Activated CD8-positive, alpha-beta memory T cell treated with anti-CD3 and anti-CD28 coated beads, Interleukin-2, amount 50 U/mL, for 24 hours (primary cell): ENCODE measurements around the gene TUBGCP4.

ENCODE experiments used
- DNase-seq: peaks from one replicate; pipeline ENCODE4 v3.0.0-alpha.2; 2020; ENCODE audit errors: extremely low read depth

Gene TUBGCP4

DNA sequence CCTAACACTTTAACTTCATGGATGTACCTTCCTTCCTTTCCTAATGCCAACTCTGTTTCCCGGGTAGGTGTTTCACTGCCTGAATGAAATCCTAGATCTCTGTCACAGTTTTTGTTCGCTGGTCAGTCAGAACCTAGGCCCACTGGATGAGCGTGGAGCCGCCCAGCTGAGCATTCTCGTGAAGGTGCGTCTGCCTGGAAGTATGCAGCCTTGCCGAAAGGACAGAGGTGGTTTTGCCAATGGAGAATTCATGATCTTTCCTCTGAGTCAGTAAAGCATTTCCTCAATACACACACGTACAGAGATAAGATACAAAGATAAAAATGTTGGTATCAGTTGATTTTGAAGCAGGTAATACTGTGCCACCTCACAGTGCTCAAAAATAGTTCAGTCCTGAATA lies 32.7 kb downstream of the TUBGCP4 start:
- no peak for DNase-seq

- no peak for DNase-seq
Observed at GRCh38 chr15:43404130-43404529, 33.2 kb downstream of the TUBGCP4 start.

- DNase-seq, result no peak
Observed at GRCh38 chr15:43406189-43406588, 35.3 kb downstream of the TUBGCP4 start.

DNA sequence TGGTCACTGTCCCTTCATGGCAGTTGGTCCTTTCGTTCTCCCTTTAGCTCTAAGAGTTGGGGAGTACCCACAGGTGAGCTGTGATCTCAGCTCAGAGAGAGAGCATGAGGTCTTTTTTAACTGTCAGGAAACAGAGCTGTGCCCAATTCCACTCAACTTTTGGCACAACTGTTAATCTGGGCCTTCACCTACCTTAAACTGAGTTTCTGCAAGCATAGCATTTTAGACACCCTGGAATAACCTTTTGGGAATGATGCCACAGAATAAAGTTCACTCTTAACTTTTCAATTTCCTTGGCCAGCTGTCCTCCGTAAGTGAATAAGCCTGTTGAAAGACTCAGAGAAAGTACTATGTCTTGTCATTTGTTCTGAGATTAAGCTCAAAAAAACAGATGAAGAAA lies 35.9 kb downstream of the TUBGCP4 start:
- no peak for DNase-seq

DNA sequence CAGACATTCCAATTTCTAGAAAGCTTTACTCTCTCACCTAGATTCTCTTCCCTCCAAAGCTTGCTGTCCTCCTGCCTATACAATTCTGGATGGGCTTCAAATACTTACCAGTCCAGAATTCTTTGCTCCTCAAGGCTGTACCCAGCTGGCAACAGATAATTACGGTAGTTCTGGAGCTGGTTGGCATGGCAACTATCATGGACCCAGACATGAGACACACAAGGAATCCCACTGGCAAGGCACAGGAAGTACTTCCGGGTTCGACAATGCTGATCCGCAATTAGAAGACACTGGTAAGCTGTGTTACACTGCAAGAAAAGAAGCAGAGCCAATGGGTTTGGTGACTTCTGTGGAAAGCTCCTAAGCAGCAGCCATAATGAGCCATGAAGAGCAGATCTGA lies 37.9 kb downstream of the TUBGCP4 start:
- no peak for DNase-seq

GRCh38 chr15:43410572-43411214 lies 39.8 kb downstream of the TUBGCP4 start:
- no peak for DNase-seq

DNA sequence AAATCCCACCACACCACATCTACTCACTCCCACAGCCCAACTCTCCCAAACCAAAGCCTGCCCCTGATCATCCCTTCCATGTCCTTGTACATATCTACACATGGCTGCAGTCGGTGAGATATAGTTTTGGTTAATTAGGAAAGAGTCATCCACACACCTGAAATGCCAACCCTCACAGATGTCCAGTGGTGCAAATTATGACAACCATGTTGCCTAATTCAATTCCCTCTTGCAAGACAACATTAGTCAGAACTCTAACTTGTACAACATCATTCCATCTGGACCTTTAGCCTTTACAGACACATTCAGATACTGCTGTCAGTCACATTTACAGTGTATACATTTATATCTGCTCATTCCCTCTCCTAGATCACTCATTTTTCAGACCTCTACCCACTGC lies 41.2 kb downstream of the TUBGCP4 start:
- DNase-seq, result no peak

- DNase-seq, result no peak
Observed at GRCh38 chr15:43414196-43414595, 43.3 kb downstream of the TUBGCP4 start.

DNA sequence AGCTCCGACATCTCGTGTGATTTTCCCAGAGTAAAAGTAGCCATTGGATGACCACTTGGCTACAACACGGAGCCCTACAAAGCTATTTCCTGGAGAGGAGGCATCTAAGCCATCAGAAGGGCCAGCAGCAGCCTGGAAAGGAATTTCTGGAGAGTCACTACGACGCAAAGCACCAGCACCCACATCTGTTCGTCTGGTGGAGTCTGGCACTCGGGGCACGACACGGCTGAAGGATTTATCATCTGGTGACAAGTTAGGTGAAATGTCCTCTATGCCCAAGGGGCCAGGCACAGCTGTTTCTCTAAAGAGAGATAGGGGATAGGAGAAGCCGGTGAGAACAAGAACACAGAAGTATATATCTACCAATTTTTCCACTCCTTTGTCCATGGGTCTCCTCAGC lies 49.5 kb downstream of the TUBGCP4 start:
- DNase-seq, result no peak

GRCh38 chr15:43420876-43421275 lies 50.0 kb downstream of the TUBGCP4 start:
- no peak for DNase-seq

DNA sequence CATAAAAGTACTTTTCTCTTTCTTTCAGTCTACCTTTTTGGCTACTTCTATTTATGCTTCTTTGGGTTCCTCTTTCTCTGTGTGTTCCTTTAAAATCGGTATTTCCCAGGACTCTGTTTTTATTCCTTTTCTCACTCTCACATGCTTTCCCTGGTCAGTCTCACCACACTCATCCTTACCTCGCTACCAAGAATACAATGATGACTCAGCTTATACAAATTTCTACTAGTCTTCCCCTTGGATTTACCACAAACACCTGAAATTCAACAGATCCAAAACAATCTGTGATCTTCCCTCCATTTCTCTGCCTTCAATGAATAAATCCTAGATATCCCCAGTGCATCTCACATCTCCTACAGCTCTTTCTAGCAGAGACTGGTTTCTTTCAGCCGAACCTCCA lies 52.9 kb downstream of the TUBGCP4 start:
- no peak for DNase-seq

- no peak for DNase-seq
Observed at GRCh38 chr15:43429687-43430086, 58.8 kb downstream of the TUBGCP4 start.

- DNase-seq, result no peak
Observed at GRCh38 chr15:43433165-43433564, 62.3 kb downstream of the TUBGCP4 start.

GRCh38 chr15:43433661-43434303 lies 62.9 kb downstream of the TUBGCP4 start:
- no peak for DNase-seq

- no peak for DNase-seq
Observed at GRCh38 chr15:43434446-43434845, 63.5 kb downstream of the TUBGCP4 start.

- DNase-seq, result no peak
Observed at GRCh38 chr15:43436395-43436794, 65.5 kb downstream of the TUBGCP4 start.

DNA sequence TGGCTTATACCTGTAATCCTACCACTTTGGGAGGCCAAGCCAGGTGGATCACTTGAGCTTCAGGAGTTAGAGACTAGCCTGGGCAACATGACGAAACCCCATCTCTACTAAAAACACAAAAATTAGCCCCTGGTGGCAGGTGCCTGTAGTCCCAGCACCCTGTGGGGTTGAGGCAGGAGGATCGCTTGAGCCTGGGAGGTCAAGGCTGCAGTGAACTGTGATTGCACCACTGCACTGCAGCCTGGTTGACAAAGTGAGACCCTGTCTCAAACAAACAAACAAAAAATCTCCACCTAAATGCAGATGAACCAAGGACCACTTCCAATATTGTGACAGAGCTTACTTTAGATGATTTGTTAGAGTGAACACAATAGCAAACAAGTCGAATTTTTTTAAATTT lies 68.4 kb downstream of the TUBGCP4 start:
- DNase-seq, result no peak

- DNase-seq, result peak; percentile 3
Observed at GRCh38 chr15:43440721-43441281, 69.9 kb downstream of the TUBGCP4 start.

DNA sequence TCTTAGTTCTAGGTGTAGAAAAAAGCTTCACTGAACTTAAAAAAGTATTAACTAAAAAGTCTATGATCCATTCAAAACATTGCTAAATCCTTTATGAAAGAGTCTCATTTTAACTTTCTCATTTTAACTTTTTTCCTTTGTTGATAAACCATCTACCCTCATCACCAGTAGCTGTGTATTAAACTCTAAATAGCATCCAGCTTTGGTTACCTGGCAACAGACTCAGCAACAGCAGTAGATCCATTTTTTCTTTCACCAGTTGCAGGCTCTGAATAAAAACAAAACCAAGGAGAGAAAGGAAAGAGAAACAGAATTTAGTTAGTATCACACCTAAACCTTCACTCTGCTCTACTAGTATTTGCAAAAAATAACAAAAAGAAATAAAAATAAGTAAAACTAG lies 70.4 kb downstream of the TUBGCP4 start:
- no peak for DNase-seq

- DNase-seq, result no peak
Observed at GRCh38 chr15:43446344-43446743, 75.4 kb downstream of the TUBGCP4 start.

DNA sequence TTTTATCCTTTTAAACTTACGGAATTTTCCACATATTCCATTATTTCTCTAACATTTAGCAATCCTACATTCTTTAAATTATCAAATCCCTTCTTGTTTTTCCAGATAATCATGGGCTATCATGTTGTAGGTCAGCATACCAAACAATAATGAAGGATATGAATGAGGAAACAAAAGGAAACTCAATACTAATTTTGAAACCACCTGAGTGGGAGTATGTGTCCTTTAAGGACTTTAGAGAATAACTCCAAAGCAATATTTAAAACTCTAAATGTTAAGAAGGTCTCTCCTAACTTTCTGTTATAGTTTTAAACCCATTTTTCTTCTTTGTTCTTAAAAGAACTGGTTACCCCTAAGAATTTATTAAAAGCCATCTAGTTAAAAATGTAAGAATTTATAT lies 79.1 kb downstream of the TUBGCP4 start:
- no peak for DNase-seq
